ENCODE results near the gene PAEP.

Gene PAEP

DNA sequence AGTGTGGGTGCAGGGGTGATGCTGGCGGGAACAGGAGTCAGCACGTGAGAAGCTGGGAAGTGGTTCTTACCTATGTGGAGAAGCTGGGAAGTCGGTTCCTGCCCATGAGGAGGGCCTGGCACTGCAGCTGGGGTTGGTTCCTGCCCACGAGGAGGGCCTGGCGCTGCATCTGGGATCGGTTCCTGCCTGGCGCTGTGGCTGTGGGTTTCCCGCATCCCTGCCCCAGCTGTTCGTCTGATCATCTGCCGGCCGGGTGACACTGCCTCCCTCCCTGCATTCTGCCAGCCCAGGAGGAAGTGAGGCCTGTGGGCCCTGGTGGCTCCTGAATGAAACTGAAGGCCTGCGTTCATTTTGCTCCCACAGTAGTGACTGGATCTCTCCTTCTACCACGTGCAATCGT is 10.5 kb upstream of the PAEP start:
- no peak for DNase-seq (ENCODE audit: low read depth)

DNA sequence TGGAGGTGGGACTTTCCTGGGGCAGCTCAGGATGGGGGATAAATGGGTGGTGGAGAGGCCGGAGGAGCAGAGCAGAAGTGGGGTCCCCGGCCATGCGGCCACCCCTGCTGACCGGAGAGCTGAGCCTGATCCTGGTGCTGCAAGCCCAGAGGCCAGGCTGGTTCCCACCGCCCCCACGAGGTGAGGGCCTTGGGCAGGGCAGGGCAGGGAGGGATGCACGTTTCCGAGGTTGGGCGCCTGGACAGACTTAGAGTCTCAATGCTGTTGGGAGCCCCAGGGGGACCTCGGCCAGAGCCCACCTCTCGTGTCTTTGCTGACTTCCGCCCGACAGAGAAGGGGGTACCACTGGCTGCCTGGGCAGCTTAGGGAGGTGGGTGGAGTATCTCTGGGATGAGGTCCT is 10.1 kb upstream of the PAEP start:
- no peak for DNase-seq (ENCODE audit: low read depth)

DNA sequence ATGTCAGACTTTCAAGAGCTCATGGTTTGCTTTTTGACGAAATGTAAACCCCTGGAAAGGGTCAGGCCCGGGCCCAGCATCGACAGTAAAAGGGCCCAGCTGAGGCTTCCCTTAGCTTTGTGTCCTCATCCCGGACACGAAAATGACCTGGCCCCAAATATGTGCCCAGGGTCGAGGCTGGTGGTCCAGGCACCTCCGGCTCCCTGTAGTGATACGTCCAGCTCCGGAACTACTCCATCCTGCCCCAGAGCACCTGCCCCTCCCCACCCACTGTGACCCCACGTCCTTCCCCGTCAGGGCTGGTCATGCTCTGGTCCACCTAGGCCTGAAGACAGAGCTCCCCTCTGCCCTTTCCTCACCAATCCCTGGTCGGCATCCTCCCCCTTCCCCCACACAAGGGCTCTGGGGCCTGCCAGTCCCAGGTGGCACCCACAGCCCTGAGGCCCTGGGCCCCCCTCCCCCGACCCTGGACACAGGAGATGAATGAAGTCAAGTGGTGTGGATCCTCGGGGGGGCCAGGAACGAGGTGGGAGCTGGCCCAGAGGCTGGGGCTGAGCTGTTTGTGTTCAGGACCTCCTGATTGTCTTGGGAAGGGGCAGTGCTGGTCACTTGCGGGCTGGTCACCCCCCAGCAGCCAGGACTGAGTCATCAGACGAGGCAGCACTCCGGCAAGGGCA is 9.4 kb upstream of the PAEP start:
- no peak for DNase-seq (ENCODE audit: low read depth)

DNA sequence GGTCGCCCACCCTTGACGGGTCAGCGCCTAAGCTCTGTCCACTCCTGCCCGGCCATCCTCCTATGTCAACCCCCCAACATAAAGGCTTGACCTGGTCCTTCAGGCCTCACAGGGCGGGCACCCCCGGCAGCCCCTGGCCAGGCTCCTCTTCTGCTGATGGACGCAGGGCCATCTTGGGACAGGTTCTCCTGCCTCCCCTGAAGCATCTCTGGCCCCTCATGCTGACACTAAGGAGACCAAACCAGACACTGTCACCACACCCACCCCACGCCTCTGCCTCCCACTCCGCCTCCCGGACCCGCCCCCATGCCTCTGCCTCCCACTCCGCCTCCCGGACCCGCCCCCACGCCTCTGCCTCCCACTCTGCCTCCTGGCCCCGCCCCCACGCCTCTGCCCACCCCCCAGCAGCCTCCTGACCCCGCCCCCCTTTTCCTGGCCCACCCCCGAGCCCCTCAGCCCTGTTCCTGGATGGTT is 8.8 kb upstream of the PAEP start:
- DNase-seq (ENCODE audit: low read depth), result no peak

DNA sequence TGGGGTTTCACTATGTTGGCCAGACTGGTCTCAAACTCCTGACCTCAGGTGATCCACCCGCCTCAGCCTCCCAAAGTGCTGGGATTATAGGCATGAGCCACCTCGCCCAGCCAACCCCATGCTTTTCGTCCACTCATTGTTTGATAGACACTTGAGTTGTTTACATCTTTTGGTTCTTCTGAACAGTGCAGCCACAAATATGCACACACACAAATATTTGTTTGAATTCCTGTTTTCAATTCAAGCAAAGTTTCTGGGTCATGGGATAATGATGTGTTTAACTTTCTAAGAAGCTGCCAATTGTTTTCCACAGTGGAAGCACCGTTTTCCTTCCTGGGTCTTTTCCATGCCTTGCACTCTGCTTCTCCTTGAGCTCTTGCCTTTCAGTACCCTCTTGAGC is 6.8 kb upstream of the PAEP start:
- DNase-seq (ENCODE audit: low read depth), result peak; percentile 13

DNA sequence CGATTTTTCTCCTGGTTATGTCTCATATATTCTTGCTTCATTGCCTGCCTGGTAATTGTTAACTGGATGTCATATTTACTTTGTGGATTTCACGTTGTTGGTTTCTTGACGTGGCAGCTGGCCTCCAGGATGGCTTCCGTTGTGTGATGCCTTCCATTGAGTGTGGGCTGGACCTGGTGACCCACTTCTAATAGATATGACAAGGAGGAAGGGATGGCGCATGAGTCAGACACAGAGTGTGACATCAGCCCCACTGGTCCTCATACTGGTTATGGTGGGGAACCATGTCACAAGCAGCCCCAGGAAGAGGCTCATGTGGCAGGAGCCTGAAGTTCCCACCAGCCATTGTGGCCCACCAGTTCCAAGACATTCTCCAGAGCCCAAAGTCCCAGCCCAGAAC is 6.4 kb upstream of the PAEP start:
- DNase-seq (ENCODE audit: low read depth), result peak; percentile 15

DNA sequence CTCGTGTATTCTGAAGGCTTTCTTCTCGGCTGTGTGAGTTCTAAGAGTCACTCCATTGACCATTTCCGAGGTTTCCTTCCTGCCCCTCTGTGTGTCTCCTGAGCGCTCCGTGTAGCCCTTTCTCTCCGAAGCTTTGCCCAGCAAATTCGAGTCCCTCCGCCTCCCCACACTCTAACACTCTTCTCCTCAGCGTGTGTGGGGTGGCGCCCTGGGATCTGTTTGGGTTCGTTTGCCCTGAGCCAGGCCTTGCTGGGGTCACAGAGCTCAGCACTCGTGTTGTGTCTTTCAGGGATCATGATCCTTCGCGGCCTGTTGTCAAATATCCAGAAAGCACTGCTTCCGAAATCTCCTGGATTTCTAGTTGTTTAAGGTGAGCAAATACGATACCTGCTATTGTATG is 5.6 kb upstream of the PAEP start:
- DNase-seq (ENCODE audit: low read depth), result no peak

DNA sequence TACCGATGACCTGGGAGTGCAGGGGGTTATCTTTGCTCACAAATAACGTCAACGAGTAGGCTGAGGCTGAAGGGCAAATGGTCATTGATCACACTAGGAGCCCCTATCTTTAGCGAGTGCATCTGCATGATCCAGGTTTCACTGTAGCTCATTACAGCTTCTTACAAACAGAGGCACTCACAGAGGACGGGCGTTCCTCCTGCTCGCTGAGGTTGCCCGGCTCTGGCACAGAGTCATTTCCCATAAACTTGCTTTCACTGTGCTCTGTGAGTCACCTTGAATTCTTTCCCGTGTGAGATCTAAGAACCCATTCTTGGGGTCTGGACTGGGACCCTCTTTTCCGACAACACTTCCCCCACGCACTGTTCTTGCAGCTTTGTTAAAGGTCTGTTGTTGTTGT is 1.9 kb upstream of the PAEP start:
- DNase-seq (ENCODE audit: low read depth), result no peak

DNA sequence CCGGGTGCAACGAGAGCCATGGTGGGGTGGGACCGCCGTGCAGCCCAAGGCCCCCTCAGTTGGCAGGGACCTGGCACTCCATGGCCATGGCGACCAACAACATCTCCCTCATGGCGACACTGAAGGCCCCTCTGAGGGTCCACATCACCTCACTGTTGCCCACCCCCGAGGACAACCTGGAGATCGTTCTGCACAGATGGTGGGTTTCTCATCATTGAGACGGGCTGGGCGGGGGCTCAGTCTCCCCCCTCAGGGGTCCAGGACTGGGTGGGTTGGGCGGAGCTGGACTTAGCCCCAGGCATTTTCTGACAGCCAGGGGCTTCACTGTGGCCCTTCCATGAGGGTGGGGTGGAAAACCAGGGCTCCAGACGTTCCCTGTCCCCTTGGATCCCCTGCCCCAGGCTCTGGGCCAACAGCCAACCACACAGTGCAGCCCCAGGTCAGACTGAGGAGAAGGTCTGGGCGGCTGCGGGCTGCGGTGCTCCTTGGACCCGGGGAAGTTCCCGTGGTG is 734 bp downstream of the PAEP start:
- DNase-seq (ENCODE audit: low read depth), result no peak

DNA sequence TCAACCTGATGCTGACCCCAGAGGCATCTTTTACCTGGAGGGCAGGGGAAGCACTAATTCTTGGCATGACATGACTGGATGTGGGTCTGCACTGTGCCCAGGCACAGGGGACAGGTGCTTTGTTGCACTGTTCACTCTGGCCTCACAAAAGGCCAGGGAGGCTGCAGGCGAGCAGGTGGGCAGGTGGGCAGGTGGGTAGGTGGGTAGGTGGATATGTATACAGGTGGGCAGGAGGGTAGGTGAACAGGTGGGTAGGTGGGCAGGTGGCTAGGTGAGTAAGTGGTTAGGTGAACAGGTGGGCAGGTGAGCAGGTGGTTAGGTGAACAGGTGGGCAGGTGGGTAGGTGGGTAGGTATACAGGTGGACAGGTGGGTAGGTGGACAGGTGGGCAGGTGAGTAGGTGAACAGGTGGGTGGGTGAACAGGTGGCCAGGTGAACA is 1.5 kb downstream of the PAEP start:
- DNase-seq (ENCODE audit: low read depth), result no peak

DNA sequence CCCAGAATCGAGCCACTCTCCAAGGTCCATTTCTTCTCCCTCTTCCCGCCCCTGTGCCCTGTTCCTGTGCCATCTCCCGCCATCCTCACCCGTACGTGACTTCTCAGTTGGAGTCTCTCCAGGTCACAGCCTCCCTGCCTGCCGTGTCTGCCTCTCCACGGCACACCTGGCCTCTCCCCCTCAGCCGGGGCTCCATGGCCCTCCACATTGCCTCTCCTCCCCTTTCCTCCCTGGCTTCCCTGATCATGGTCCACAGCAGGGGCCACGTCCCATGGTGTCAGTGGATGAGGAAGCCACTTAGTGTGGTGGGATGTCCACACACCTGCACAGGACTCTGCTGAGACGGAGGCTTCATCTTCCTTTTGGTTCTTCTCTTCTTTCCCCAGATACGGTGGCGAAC is 2.3 kb downstream of the PAEP start:
- no peak for DNase-seq (ENCODE audit: low read depth)

DNA sequence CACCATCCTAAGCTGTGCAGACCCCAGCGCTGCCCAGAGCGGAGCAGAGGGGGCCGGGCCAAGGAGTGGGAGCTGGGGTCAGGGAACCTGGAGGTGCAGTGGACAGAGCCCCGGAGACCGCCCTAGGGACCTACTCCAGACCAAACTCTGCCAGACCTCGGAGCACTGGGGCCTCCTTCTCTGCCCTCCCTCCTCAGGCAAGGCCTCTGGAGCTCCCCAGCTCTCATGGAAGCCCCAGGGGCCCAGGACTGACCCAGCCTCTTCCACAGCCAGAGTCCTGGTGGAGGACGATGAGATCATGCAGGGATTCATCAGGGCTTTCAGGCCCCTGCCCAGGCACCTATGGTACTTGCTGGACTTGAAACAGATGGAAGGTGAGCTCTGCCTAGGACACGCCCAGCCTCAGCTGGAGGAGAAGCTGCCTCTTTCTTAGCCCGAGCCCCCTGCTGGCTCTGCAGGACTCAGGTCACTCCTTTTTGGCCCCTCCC is 3.6 kb downstream of the PAEP start:
- DNase-seq (ENCODE audit: low read depth), result no peak

DNA sequence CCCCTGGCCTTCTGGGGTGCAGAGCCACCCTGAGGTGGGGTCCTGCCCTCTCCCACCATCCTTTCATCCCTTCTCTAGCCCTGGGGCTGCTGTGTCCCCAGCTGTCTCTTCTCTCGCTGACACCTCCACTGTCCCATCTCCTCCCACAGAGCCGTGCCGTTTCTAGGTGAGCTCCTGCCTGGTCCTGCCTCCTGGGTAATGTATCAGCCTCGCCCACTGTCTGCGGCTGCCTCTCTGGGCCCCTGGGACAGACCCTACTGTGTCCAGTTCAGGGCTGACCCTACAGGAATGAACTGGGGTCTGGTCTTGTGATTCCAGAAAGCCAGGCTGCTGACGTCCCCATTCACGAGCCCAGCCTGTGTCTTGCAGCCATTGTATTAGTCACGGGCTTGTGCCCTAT is 4.1 kb downstream of the PAEP start:
- no peak for DNase-seq (ENCODE audit: low read depth)

DNA sequence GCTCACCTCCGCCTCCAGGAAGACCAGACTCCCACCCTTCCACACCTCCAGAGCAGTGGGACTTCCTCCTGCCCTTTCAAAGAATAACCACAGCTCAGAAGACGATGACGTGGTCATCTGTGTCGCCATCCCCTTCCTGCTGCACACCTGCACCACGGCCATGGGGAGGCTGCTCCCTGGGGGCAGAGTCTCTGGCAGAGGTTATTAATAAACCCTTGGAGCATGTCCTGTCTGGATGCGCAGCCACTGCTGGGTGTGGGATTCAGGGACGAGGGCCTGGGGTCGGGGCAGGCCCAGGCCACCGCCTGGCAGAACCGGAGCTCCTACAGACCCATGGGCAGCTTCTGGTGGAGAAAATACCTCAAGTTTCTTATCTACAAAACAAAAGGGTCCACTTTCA is 5.0 kb downstream of the PAEP start:
- no peak for DNase-seq (ENCODE audit: low read depth)

DNA sequence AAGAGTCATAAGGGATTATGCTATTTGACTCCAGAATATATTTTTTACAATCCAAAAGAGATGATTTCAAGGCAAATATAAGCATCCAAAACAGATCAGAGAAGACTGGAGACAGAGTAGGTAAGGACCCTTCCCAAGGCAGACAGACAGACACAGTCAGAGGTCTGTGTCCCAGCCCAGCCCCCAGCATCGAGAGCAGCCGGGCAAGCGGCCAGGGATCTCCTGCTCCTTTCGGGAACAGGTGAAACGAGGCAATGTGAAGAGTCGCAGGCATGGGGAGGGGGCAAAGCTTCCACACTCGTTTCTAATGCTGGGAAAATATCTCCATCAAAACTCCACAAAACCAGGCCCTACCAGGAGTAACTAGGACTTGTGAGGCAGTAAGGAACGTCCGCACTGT is 5.8 kb downstream of the PAEP start:
- no peak for DNase-seq (ENCODE audit: low read depth)

DNA sequence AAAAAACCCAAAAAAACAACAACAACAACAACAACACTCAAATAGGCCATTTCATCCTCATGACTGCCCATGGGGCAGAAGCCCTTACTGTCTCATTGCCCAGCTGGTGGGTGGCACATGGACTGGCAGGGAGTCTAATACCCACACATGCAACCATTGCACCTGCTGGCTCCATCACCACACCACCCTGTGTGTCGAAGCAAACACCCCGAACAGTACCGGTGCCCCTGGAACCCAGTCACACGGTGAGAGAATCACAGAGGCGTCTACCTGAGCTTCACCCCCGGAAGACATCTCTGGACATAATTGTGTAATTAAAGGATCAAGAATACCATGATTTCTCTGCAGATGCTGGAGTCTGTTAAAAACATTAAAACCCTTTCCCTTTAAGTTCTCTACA is 6.5 kb downstream of the PAEP start:
- no peak for DNase-seq (ENCODE audit: low read depth)

DNA sequence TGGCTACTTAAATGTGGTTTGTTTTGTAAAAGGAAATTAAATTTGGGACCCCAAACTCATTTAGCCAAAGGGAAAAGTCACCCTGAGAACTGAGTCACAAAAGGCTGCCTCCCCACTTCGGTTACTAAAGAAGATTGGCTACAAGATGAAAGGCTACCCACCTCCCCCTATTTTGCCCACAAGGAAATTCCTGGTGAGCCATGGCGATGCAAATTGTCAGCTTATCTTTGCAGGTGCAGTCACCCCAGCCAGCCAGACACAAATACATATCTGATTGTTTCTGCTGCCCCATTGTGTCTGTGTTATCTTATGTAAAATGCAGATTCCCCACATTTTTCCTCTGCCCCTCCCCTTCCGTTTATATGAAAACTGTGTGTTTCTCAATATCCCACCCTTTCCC is 8.9 kb downstream of the PAEP start:
- no peak for DNase-seq (ENCODE audit: low read depth)

DNA sequence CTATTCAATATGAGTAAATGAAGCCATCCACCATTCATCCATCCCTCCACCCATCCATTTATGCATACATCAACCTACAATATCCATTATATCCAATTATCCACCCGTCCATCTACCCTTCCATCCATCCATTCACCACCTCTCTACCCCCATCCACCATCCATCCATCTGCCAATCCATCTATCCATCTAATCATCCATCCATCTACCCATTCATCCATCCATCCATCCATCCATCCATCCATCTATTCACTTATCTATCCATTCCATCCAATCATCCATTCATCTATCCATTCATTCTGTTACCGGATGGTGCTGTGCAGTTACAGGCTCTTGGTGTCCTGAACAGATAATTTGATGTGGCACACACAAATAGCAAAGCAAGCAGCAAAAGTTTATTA is 10.7 kb downstream of the PAEP start:
- no peak for DNase-seq (ENCODE audit: low read depth)

DNA sequence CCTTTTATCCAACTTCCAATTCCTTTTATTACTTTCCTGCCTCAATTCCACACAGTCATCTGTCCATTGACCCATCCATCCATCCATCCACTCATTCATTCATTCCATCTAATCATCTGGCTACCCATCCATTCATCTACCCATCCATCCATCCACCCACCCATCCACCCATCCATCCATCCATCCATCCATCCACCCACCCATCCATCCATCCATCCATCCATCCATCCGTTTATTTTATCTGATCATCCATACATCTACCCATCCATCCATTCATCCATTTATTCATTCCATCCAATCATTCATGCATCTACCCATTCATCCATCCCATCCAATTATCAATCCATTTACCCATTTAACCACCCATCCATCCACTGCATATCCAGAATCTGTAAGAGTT is 11.6 kb downstream of the PAEP start:
- no peak for DNase-seq (ENCODE audit: low read depth)

DNA sequence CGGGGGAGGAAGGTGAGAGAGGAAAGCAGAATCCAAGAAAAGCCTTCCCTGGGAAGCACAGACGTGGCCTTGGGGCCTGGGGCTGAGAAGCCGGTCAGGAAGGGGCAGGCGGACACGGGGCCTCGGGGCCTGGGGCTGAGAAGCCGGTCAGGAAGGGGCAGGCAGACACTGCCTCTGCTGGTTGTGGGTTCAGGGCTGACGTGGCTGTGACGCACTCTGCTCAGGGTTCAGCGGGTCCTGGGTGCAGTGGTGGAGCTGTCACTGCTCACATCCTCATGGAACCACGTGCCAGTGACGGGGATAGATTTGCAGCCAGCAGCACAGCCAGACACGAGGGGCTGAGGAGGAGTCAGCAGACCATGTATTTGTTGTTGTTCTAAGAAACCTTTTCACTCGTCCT is 12.8 kb downstream of the PAEP start:
- no peak for DNase-seq (ENCODE audit: low read depth)

DNA sequence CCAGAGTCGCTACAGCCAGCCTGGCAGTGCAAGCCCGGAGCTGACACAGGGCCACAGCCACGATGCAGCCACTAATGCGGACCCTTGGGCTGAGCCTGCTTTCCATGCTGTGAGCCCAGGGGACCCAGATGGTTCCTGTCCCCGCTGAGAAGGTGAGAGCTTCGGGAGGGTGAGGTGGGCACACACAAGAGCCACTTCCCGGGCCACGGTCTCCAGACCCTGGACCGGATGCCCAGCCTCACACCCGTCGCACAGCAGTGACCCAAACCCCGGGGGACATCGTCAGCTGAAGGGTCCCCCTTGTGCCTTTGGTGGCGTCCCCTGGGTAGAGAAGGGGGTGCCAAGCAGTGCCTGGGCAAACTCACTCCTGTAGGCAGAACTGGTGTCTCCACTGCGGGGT is 13.4 kb downstream of the PAEP start:
- no peak for DNase-seq (ENCODE audit: low read depth)

DNA sequence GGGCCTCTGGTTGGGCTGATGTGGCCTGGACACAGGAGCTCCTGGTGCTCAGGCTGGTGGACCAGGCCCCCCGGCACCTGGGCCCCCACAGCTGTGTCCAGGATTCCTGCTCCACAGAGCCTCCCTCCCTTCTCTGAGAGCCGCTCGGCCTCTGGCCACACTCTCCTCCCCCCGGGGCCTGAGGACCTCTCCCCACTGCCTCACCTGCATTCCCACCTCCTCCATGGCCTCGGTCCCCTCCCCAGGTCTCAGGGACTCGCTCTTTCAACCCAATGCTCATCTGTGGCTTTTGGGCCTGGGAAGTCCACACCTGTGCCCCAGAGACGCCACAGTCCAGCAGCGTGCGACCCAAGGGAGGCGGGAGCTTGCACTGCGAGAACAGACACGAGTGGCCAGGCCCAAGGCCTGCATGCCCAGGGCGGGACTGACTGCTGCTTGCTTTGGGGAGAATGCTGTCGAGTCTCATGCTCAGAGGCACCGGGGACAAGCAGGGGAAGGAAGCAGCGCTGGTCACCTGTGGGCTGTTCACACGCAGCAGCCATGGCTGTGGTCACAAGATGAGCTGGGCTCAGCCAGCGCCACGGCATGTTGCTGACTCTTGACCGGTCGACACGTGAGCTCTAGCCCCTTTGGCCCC is 14.6 kb downstream of the PAEP start:
- no peak for DNase-seq (ENCODE audit: low read depth)

DNA sequence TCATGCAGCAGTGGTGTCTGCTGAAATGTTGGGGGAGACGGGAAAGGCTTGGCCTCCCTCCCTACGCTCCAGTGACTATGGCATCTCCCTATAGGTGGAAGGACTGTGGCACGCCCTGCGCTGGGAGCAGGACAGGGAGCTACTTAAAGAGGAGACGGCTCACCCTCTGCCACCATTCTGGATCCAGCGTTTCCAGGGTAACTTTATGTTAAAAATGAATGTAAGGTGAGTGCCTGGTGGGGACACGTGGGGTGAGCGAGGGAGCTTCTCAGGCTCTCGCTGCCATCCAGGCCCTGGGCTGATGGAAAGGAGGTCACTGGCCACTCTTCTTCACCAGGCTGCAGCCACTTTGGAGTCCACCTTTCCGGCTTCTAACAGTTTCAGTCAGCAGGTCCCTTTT is 15.7 kb downstream of the PAEP start:
- no peak for DNase-seq (ENCODE audit: low read depth)

DNA sequence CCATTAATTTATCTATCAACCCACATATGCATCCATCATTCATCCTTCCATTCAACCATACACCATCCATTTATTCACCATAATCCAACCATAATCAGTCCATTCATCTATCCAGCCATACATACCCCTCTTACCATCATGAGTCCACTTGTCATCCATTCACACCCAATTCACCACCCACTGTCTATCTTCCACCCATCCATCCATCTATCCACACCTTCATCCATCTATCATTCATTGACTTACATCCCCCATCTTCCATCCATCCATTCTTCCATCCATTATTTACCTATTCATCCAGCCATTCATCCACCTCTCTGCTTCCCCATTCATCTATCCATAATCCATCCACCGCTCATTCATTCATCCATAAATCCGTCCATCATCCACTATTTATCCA is 17.8 kb downstream of the PAEP start:
- no peak for DNase-seq (ENCODE audit: low read depth)
